ENCODE results near the gene TSHZ2.
A peak's percentile ranks its signal among the peaks of the same experiment; 100 is the strongest.
"Not testable (repeated sequence)": the region's sequence is repeated elsewhere in the genome, so short reads cannot be mapped to it uniquely, and the experiment has no call there.

Gene TSHZ2

DNA sequence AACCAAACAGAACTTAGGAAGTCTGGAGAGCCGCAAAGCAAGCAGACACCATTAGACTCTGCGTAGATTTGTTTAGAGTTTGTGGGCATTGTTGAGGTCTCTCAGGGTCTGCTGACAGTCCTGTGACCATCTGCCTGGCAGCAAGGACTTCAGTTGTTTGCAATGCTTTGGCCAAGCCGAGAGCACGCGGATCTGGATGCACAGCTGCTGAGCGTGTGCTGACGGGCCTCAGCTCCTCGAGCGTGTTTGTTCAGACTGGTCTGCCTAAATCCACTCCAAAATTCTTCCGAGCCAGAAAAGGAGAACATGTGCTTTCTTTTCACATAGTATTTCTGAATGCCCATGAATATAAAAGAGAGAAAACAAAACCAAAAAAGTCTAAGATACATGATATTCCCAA is 462.5 kb downstream of the TSHZ2 start:
- DNase-seq = peak; percentile 51

DNA sequence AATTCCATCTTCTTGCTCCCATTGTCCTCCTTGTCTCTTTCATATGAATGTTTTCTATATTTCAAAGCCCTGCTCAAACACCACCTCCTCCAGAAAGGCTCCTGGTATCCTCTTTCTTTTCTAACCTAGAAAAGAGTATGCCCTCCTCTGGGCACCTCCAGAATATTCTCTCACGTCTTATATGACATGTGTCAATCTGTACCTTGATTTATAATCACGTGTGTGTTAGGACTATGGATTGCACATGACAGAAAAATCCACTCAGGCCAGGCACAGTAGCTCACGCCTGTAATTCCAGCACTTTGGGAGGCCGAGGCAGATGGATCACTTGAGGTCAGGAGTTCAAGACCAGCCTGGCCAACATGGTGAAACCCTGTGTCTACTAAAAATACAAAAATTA is 464.8 kb downstream of the TSHZ2 start:
- not testable (repeated sequence) for DNase-seq

DNA sequence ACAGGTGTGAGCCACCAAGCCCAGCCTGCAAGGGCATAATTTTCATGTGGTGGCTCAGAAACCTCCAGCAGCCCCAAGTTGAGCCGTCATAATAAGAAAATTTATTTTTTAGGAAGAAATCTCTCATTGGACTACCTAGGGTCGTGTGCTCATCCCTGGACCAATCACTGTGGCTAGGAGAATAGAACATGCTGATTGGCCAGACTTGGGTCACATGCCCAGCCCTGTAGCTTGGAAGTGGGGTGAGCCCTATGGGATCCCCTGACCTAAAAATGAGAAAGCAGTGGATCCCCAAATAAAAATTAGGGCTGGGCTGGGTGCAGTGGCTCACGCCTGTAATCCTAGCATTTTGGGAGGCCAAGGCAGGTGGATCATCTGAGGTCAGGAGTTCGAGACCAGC is 466.2 kb downstream of the TSHZ2 start:
- no peak for DNase-seq

DNA sequence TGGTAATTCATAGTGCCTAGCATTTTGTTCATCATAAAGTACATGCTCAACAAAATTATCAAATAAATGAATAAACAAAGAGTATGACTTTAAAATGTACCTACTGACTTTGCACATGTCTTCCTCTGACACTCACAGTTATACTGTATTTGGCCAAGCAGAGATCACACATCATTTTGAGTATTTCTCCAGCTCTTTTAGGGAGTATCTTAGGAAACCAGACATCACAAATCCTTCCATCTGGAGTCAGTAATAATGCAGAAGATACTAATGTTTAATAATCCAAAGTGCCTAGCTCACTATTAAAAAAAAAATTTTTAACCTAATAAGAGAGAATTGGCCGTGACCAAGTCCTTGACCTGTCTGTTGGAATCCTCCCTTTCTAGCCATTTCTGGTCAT is 466.9 kb downstream of the TSHZ2 start:
- no peak for DNase-seq

DNA sequence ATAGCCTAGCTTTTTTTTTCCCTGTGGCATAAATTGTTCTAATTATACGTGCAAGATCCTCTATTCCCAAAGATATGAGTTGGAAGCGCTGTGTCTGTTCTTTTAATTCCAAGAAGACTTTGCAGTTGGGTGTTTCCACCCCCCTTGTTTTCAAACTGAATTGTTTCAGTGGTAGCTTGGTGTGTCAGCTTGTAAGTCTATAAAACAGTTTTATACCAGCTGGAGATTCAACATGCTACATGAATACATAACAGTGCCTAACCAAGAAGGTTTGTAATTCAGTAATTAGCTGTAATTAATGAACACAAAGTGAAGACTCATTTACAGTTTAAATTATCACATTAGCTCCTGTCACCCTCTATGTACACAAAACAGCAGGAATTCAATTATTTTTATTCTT is 467.5 kb downstream of the TSHZ2 start:
- DNase-seq = no peak

DNA sequence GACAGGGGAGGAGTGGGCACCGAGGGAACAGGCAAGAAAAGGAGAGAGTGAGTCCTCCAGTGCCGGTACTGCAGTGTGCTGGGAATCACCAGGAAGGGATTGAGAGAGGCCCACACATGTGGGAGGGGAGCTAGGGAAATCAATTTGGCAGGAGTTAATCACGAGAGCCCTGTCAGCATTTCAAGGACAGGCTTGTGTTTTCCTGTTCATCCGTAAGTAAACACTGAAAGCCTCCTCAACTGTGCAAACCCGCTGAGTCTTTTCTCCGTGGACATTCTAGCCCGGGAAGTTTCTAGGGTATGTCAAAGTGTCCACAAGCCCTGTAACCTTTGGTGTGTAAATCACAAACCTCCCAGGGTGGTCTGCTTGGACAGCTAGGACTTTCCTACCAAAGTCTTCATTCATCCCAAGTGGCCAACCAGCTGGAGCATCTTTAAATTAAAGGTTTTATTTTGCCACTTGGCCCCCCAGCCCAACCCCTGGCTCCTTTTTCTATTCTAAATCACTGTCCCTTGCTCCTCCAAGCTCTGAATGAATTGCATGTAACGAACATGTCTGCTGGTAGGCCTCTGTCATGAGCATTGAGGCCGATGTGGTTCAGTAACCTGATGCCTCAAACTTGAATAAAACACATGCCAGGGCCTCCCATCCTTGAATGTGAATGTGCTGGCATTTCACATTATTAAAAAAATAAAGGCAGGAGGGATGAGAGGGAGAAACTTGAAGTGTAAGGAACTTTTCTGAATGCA is 472.4 kb downstream of the TSHZ2 start:
- DNase-seq = peak; percentile 52

DNA sequence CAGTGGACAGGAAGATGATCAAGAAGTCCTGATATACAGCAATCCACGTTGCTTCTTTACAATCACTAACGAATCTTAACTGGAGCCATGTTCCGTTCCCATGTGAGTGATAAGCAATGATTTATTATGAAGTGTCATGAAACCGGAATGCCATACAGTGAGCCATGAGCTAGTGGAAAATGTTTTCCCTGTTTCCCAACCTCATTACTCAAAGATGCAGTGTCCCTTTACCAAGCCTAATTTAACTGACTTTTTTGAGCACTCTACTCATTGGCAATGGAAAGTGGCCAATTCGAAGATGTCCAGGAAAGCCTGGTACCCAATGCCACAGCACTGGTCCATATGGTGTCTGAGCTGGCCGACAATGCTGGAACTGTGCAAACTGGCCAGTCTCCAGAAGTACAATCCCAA is 473.2 kb downstream of the TSHZ2 start:
- no peak for DNase-seq

DNA sequence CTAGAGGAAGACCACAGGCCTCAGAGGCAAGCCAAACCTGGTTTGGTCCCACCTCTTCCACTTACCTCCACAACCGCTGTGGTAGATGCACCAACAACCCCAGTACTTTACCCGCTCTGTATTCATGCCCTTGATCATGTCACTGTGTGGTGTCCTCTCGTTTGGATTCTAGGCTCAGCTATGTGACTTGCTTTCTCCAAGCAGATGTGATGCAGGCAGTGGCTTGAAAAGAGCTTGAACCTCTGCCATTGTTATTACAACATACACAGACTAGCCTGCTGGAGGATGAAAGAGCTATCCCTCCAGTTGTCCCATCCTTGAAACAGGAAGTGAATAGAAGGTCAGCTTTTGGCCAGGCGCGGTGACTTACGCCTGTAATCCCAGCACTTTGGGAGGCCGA is 473.8 kb downstream of the TSHZ2 start:
- DNase-seq = no peak

DNA sequence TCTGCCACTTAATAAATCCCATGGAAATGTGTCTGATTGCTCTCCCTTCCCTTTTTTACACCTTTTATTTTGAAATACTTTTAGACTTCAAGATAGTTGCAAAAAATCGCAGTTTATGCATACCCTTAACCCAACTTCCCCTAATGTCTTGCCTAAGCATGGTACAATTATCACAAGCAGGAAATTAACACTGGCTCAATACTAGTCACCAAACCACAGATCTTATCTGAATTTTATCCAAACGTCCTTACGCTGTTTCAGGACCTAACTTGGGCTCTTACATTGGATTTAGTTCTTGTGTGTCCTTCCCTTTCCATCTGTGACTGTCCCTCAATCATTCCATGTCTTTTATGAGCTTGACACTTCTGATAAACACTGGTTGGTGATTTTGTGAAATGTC is 475.2 kb downstream of the TSHZ2 start:
- no peak for DNase-seq

DNA sequence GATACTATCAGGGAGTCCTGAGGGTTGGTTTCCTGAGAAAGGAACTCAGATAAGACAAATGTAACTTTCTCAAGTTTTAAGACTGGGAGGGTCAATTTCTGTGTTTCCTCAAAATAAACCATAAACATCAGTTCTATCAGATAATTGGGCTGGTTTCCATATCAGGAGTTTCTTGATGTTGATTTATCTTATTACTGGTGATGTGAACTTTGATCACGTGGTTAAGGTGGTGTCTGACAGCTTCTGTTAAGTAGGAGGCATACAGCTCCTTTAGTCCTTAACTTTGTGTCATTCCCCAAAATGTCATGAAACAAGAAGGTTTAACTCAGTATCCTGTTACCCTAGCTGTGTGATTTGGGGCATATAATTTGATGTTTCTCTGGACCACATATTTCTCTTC is 476.3 kb downstream of the TSHZ2 start:
- DNase-seq = no peak

DNA sequence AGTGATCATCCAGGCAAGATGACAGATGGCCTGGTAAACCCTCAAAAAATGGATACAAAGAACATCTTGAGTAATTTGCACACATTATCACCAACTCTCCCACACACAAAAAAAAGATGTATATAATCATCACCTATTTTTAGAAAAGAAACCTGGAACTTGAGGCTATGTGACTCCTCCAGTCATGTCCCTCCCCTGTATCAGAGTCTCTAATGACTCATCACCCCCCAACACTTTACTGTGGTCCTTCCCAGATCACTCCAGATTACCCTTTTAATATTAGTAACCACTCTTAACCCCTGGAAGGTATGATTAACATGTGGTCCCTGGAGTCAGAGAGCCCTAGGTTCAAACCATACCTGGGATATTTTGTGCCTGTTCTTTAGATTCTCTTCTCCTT is 476.7 kb downstream of the TSHZ2 start:
- no peak for DNase-seq

DNA sequence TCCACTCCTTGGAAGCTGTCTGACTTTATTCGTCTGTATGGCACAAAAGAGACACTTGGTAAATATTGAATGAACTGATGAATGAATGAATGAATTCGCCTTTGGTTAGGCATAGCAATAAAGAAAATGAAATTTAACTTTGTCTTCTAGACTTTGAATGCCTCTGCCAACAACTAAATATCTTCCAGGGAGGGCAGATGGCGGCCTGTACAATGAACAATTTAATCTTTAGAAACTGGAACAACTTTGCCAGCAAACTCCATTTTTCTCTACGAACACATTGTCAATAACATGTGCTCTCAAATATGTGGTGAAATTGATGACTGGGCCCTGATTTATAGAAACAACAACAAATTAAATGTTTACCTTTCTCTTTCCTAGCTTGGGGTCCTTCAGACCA is 480.9 kb downstream of the TSHZ2 start:
- no peak for DNase-seq

DNA sequence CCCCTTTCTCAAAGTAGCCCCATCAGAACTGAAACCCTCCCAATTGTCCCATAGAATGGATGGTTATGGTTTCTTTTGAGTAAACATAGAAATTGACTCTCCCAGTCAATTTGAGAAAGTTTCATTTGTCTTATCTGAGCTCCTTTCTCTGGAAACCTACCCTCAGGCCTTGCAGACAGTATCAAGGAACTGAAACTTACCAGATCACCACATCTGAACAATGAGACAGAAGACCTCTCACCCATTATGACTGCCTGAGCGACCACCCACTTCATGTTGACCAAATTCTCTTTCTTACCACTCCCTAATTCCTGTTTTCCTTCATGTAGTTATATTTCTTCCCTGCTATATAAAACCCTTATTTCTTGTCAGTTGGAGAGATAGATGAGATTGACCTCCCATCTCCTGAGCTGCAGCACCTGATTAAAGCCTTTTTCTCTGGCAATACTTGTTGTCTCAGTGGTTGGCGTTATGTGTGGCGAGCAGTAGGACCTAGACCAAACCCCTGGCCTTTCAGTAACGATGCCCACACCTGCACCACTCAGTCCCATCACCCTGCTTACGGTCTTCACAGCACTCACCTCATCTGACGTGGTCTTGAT is 482.6 kb downstream of the TSHZ2 start:
- no peak for DNase-seq

DNA sequence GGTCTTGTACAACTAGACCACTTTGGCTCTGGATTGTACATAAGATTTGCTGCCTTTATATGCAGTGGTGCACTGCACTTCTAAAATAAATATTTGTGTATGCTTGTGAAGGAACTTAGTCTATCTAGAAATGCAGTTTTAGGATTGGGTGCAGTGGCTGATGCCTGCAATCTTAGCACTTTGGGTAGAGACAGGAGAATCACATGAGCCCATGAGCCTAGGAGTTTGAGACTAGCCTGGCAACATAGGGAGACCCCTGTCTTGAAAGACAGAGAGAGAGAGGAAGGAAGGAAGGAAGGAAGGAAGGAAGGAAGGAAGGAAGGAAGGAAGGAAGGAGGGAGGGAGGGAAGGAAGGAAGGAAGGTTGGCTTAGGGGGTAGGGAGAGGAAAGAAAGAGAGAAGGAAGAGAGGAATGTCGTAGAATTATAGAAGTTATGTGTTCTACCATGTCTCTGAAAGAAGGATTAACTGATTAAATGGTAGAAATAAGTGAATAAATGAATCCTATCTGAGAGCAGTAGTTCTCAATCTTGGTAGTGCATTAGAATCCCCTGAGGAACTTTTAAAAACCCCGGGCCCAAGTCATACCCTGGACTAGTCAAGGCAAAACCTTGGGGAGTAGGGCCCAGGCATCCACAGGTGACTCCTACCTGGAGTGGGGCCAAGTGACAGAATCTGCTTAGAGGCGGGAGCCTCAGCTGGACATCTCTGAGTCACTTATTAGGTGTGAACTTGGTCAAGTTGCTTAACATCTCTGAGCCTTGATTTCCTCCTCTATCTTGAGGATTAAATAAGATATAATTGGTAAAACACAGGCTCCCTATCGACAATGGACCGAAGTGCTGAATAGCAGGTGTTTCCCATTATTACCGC is 491.2 kb downstream of the TSHZ2 start:
- no peak for DNase-seq

DNA sequence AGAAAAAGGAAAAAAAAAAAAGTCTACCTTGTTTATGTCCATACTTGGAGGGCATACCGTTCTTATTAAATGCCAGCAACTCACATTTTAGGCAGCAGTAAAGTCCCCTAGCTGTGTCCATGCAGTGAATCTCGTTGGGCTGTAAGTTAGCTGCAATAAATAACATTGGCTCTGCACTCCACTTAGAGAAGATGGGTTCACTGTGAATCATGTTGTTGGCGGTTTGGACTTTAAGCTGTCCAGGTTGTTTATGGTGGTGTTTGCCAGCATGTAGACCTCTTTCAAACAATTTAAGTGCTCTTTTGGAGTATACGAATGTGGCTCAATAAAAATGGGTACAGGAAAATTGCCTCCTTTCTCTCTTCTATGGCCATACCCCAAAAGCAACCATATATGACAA is 494.1 kb downstream of the TSHZ2 start:
- DNase-seq = no peak

DNA sequence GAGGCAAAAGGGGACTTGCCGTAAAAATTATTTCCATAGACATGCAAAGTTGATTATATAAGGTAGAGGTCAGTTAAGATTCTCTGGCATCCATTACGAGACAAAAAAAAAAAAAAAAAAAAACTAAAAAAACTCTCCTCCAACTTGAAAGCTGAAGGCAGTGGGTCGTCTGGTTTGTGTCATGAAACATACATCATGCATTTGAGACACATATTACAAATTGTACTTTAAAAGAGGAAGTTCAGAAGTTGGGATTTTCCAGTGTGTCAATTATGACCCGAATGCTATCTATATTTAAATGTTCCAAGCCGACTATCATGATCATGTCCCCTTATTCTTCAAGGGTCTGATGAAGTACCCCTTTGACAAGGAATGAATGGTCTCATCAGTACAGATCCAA is 496.4 kb downstream of the TSHZ2 start:
- no peak for DNase-seq

DNA sequence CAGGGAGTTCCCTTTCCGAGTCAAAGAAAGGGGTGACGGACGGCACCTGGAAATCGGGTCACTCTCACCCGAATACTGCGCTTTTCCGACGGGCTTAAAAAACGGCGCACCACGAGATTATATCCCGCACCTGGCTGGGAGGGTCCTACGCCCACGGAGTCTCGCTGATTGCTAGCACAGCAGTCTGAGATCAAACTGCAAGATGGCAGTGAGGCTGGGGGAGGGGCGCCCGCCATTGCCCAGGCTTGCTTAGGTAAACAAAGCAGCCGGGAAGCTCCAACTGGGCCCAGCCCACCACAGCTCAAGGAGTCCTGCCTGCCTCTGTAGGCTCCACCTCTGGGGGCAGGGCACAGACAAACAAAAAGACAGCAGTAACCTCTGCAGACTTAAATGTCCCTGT is 500.7 kb downstream of the TSHZ2 start:
- not testable (repeated sequence) for DNase-seq

DNA sequence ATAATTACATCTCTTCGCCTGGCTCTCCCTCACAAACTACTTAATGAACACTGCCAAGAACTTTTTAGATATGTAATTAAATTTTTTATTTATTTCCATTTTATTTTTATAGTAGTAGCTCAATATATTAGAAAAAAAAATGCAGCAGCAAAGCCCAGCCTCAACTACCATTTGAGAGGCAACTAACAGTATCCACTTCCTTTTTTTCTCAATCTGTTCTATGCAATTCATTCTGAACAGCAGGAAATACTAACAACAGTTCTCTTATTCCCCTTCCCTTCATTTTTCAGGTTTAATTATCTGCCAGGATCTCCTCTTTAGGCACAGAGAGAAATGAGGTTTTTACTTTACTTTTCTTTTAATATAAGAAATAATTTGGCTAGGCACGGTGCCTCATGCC is 508.8 kb downstream of the TSHZ2 start:
- DNase-seq = no peak

DNA sequence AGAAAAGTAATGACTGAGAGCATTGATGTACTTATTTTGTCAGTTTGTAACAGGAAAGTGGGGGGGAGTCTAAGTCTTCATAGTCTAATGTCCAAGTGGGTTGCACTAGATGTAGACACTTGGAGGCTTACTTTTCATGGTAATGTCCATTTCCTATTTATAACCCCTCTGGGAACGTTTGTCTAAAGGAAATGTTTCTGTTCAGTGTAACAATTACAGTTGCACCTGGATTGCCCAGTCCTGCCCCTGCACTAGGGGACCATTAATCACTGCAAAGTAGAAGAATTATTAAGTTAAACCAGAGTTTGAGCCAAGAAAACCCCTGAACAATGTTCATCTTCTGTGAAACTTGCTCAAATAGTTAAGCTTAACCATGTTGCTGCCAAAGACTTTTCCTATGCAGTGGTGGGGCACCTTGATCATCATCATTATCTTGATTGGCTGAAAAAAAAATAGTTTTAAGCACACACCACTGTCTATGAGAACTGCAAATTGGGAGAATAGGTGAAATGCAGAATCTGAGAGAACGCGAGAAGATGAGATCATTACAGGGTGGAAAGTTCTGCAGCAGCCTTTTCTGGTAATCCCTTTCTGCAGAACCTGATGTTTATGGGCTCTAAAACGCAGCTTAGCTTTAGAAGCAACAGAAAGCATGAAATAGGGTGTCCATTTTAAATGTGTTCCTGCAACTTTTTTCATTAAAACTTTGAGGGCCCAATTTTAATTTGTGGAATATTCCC is 515.5 kb downstream of the TSHZ2 start:
- no peak for DNase-seq

DNA sequence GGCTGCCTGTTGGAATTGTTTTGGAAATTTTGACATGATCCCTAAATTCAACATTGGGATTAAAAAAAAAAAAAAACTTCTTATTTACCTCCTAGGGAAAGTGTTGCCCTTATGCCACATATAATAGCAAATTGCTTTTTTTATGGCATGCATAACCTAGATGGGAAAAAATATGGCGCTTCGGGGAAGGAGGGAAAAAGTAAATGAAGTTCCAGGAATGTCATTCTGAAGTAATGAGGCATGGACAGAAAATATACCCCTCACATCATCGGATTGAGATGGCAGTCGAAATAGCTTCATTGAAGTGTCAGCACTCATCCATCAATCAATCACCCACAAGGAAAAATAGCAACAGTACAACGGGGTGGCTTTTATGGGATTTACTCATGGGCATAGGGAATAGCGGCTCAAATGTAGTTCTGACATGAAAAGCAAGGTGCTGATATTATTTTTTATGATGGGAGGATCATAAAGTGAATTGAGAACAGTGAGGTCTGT is 516.7 kb downstream of the TSHZ2 start:
- no peak for DNase-seq

DNA sequence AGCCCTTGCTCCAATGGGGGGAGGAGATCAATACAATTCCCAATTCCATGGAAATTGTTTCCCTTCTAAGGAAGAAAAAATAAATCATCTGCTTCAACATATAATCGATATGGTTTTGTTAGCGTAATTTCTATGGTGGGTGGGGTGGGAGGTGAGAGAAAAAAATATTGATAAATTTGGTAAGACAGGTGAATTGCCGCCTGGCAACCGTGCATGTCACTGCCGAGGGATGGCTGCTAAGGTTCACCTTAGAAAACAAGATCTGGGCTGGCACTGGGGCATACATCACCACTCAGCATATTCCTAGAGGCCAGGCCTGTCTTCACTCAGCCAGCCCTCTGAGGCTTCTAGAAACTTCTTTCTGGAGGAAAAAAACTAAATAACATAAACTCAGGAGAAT is 517.4 kb downstream of the TSHZ2 start:
- DNase-seq = no peak

DNA sequence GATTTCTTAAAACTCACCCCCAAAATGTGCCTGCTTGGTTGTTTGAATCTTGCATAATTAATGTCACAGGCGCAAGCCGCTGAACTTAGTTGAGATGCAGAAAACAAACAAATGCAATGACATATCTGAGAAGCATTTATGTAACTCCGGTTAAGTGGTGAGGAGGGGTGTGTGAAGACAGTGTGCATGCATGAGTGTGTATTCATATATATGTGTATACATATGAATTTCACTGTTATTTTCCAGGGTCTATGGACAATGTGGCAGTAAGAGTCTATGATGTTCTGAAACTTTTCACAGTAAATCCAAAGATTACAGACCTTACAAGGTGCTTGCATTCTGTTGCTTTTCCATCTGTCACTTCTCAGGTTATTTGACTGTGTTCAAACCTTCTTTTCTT is 518.5 kb downstream of the TSHZ2 start:
- DNase-seq = no peak

DNA sequence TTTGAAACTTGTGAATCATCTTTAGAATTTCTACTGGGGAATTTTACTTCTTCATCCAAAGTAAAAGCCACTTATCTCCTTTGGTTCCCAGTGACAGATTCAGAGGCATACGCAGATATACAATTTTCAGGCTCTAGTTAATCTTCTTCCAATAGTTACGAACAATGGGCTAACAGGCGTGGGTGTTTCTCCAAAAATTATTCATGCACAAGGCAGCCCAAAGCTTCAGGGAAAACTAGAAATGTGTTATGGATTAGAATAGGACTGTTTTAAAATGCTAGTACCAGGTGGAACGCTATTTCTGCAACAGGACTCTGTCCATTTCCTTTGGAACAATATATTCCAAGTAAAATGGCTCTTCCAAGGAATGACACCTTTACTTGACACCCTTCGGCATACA is 519.3 kb downstream of the TSHZ2 start:
- no peak for DNase-seq
